Measurements from ENCODE around the gene NPFFR2.

- TF ChIP-seq CTCF (IDR thresholded peaks at IDR 0.05), result no peak
- no peak for TF ChIP-seq POLR2A (IDR thresholded peaks at IDR 0.05)
Observed at GRCh38 chr4:72011906-72012305, 19.9 kb upstream of the NPFFR2 start.
